ENCODE results near the gene NGF.

DNA sequence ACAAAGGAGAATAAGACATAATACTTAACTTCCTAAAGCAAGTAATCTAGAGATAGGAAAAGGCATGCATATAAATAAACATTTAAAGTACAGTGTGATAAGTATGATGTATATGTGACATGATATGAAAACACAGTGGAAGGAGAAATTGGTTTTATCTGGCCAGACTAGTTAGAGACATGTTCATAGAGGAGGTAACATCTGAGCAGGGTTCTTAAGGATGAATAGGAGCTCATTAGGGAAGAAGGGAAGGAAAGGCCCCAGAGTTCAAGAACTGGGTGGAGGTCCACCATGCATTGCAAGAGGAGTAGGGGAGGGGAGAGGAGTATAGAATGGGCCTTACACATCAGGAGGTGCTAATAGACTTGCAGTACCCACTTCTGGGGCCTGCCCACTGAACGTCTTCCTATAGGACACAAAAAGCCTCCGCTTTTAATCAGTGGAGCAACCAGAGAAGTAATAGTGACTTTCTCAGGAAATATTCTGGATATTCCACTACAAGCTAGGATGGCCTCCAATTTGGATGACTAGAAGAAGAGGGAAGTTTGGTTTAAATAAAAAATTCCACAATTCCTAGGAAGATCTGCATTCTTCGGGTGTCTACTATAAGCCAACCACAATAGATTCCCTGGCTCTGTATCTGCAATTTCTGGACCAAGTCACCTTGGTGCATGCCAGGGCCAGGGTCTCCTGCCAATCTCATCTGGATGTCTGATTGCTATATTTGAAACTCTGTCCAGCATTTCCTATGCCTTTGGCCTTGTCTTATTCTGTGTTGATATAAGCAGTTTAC lies 41.9 kb downstream of the NGF start:
- TF ChIP-seq, protein P1, sequence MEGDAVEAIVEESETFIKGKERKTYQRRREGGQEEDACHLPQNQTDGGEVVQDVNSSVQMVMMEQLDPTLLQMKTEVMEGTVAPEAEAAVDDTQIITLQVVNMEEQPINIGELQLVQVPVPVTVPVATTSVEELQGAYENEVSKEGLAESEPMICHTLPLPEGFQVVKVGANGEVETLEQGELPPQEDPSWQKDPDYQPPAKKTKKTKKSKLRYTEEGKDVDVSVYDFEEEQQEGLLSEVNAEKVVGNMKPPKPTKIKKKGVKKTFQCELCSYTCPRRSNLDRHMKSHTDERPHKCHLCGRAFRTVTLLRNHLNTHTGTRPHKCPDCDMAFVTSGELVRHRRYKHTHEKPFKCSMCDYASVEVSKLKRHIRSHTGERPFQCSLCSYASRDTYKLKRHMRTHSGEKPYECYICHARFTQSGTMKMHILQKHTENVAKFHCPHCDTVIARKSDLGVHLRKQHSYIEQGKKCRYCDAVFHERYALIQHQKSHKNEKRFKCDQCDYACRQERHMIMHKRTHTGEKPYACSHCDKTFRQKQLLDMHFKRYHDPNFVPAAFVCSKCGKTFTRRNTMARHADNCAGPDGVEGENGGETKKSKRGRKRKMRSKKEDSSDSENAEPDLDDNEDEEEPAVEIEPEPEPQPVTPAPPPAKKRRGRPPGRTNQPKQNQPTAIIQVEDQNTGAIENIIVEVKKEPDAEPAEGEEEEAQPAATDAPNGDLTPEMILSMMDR (IDR thresholded peaks at IDR 0.05) = no peak
- TF ChIP-seq EZH2 (IDR thresholded peaks at IDR 0.05; ENCODE audit: borderline replicate concordance, insufficient read depth, low read depth, low read length, poor library complexity, severe bottlenecking) = no peak
